WTC11 (cell line): Measurements from ENCODE around the gene F10.

Experiments used
- CREB1 ChIP-seq: sonication (generic); formaldehyde crosslinking; IDR thresholded peaks from 2 replicates; pipeline ENCODE4 v1.8.0; 2023; ENCODE audit warnings: mild to moderate bottlenecking, missing genetic modification reagents
- JAZF1 ChIP-seq: fragments of 250-450 bp; sonication (Bioruptor Pico); IDR thresholded peaks from 2 replicates; pipeline ENCODE4 v1.9.0; 2021; ENCODE audit warnings: moderate library complexity, mild to moderate bottlenecking, inconsistent platforms
- ZNF138 ChIP-seq: sonication (generic); formaldehyde crosslinking; conservative IDR thresholded peaks from 2 replicates; pipeline ENCODE4 v1.8.1; 2022; ENCODE audit warnings: mild to moderate bottlenecking, moderate library complexity, missing genetic modification reagents
- TF ChIP-seq, protein P1 (sequence below): fragments of 200-600 bp; IDR thresholded peaks from 2 replicates; pipeline ENCODE4 v1.8.0; 2022; ENCODE audit warnings: antibody characterized with exemption
- TF ChIP-seq, protein P2 (sequence below): sonication (generic); formaldehyde crosslinking; IDR thresholded peaks from 2 replicates; pipeline ENCODE4 v1.8.0; 2023; ENCODE audit warnings: missing genetic modification reagents, mild to moderate bottlenecking, borderline replicate concordance
- TF ChIP-seq, protein P3 (sequence below): sonication (generic); formaldehyde crosslinking; IDR thresholded peaks from 2 replicates; pipeline ENCODE4 v1.8.1; 2023; ENCODE audit warnings: mild to moderate bottlenecking, missing genetic modification reagents

DNA sequence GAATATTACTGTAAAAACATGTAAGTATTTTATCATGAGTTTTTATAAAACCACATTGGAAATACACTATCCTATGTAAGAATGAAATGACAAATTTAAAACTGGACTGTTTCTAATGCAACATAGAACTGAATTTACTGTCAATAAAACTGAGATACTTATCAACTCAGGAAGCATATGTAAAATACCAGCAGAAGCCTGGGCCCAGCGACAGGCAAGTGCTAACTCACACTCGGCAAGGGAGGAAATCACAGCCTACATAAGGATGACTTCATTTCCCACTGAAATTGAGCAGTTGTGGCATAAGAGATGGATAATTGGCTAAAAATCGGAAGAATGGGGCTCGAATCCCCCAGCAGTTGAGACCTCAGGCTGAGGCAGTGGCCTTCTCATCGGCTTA lies 47.9 kb downstream of the F10 start:
- TF ChIP-seq, protein P1, sequence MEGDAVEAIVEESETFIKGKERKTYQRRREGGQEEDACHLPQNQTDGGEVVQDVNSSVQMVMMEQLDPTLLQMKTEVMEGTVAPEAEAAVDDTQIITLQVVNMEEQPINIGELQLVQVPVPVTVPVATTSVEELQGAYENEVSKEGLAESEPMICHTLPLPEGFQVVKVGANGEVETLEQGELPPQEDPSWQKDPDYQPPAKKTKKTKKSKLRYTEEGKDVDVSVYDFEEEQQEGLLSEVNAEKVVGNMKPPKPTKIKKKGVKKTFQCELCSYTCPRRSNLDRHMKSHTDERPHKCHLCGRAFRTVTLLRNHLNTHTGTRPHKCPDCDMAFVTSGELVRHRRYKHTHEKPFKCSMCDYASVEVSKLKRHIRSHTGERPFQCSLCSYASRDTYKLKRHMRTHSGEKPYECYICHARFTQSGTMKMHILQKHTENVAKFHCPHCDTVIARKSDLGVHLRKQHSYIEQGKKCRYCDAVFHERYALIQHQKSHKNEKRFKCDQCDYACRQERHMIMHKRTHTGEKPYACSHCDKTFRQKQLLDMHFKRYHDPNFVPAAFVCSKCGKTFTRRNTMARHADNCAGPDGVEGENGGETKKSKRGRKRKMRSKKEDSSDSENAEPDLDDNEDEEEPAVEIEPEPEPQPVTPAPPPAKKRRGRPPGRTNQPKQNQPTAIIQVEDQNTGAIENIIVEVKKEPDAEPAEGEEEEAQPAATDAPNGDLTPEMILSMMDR, result no peak
- no peak for TF ChIP-seq CREB1 (CRISPR knock-in tag)
- no peak for TF ChIP-seq JAZF1 (CRISPR knock-in tag)
- TF ChIP-seq, protein P2, sequence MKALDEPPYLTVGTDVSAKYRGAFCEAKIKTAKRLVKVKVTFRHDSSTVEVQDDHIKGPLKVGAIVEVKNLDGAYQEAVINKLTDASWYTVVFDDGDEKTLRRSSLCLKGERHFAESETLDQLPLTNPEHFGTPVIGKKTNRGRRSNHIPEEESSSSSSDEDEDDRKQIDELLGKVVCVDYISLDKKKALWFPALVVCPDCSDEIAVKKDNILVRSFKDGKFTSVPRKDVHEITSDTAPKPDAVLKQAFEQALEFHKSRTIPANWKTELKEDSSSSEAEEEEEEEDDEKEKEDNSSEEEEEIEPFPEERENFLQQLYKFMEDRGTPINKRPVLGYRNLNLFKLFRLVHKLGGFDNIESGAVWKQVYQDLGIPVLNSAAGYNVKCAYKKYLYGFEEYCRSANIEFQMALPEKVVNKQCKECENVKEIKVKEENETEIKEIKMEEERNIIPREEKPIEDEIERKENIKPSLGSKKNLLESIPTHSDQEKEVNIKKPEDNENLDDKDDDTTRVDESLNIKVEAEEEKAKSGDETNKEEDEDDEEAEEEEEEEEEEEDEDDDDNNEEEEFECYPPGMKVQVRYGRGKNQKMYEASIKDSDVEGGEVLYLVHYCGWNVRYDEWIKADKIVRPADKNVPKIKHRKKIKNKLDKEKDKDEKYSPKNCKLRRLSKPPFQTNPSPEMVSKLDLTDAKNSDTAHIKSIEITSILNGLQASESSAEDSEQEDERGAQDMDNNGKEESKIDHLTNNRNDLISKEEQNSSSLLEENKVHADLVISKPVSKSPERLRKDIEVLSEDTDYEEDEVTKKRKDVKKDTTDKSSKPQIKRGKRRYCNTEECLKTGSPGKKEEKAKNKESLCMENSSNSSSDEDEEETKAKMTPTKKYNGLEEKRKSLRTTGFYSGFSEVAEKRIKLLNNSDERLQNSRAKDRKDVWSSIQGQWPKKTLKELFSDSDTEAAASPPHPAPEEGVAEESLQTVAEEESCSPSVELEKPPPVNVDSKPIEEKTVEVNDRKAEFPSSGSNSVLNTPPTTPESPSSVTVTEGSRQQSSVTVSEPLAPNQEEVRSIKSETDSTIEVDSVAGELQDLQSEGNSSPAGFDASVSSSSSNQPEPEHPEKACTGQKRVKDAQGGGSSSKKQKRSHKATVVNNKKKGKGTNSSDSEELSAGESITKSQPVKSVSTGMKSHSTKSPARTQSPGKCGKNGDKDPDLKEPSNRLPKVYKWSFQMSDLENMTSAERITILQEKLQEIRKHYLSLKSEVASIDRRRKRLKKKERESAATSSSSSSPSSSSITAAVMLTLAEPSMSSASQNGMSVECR (CRISPR knock-in tag), result no peak
- no peak for TF ChIP-seq ZNF138 (CRISPR knock-in tag)
- TF ChIP-seq, protein P3, sequence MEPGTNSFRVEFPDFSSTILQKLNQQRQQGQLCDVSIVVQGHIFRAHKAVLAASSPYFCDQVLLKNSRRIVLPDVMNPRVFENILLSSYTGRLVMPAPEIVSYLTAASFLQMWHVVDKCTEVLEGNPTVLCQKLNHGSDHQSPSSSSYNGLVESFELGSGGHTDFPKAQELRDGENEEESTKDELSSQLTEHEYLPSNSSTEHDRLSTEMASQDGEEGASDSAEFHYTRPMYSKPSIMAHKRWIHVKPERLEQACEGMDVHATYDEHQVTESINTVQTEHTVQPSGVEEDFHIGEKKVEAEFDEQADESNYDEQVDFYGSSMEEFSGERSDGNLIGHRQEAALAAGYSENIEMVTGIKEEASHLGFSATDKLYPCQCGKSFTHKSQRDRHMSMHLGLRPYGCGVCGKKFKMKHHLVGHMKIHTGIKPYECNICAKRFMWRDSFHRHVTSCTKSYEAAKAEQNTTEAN (CRISPR knock-in tag), result no peak
